Measurements from ENCODE around the gene PEPD.

The PEPD gene

DNA sequence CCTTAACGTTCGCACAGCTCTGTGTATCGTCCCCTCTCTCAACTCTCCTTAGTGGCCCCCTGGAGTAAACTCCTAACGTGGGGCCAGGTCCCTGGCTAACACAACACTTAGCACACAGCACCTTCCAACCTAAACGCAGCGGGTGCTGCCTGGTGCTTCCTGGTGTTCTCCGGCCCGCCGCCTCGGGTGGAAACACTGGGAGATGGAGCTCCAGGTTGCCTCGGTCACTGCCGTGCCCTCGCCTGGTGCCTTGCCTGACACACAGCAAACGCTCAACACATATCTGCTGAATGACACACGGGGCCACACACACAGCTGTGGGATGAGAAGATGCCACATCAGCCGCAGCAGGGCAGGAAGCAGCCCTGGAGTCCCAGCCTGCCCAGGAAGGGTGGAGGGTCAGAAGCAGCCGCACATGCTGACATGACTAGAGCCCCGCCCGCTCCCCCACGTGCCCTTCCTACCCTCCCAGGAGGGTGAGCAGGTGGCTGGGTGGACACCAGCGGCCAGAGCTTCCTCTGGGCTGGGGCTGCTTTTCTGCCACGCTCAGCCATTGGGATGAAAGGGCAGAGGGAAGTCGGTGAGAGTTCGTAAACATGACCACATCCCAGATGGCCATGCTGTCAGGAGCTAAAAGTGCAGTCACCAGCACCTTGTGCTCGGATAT is 6.6 kb downstream of the PEPD start:
- H3K4me3 ChIP-seq (replicated peaks; ENCODE audit: low read depth, low read length) = no peak overlapping the region
- TF ChIP-seq, protein P1, sequence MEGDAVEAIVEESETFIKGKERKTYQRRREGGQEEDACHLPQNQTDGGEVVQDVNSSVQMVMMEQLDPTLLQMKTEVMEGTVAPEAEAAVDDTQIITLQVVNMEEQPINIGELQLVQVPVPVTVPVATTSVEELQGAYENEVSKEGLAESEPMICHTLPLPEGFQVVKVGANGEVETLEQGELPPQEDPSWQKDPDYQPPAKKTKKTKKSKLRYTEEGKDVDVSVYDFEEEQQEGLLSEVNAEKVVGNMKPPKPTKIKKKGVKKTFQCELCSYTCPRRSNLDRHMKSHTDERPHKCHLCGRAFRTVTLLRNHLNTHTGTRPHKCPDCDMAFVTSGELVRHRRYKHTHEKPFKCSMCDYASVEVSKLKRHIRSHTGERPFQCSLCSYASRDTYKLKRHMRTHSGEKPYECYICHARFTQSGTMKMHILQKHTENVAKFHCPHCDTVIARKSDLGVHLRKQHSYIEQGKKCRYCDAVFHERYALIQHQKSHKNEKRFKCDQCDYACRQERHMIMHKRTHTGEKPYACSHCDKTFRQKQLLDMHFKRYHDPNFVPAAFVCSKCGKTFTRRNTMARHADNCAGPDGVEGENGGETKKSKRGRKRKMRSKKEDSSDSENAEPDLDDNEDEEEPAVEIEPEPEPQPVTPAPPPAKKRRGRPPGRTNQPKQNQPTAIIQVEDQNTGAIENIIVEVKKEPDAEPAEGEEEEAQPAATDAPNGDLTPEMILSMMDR (IDR thresholded peaks at IDR 0.05; ENCODE audit: low read length, missing control alignments) = no peak
- no peak for DNase-seq (ENCODE audit: low read depth)

DNA sequence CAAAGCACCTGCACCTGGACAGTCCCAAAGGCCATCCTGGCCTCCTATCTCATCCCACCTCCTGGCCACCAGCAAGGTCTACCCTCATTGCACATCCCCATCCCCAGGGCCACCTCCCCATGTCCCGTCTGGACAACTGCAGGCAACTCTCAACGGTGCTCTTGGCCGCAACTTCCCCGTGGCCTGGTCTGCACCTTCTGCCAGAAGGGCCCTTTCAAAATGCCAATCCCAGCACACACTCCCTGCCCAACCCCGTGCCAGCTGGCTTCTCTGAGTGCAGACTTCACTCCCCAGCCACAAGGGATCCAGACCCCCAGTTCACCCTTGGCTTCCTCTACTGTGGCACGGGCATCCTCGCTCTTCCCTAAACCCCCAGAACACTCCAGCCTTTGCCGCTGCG is 8.2 kb downstream of the PEPD start:
- TF ChIP-seq, protein P1 (IDR thresholded peaks at IDR 0.05; ENCODE audit: low read length, missing control alignments) = no peak
- H3K4me3 ChIP-seq (replicated peaks; ENCODE audit: low read depth, low read length) = no peak overlapping the region
- DNase-seq (ENCODE audit: low read depth) = no peak

DNA sequence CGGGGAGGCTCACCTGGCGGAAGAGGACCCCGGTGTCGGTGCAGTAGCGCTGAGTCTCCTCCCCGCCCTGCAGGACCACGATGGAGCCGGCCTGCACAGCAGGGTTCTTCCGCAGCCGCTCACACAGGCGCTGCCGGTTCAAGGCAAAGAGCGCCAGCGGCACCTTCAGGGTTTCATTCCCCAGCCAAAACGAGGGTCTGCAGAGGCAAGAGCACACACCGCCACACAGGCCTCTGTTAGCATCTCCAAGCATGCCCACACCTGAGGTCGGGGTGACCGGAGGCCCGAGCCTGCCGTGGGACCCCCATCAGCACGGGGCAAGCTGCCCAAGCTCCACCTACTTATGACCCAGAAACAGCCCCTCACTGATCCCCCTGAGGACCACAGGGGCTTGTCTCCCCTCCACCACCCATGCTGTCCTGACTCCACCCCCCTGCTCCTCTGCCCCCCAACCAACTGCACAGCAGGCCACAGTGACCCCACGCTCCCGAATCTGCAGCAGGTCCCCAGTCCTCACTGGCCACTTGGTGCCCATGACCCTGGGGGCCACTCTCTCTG is 8.9 kb downstream of the PEPD start:
- TF ChIP-seq, protein P1 (IDR thresholded peaks at IDR 0.05; ENCODE audit: low read length, missing control alignments) = no peak

DNA sequence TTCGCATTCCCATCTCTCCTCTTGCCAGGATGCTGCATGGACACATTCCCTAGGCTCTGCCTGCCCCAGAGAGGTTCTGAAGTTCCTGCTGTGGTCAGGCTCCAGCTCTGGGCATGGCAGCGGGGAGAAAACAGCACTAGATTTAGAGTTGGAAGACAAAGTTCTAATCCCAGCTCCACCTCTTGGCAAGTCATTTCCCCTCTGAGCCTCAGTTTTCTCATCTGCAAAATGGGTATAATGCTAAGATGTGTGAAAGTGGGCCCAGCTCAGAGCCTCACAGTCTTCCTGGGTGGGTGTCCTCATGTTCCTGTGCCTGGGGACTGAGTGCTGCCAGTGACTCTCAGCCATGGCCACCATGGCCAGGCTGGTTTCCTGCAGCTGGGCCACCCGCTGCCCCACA is 9.6 kb downstream of the PEPD start:
- H3K4me3 ChIP-seq (replicated peaks; ENCODE audit: low read depth, low read length) = no peak overlapping the region
- TF ChIP-seq, protein P1 (IDR thresholded peaks at IDR 0.05; ENCODE audit: low read length, missing control alignments) = no peak
- no peak for DNase-seq (ENCODE audit: low read depth)

More for the DNA sequence above, 8.9 kb downstream of the PEPD start:
- H3K4me3 ChIP-seq (replicated peaks; ENCODE audit: low read depth, low read length) = no peak overlapping the region
- DNase-seq (ENCODE audit: low read depth) = no peak

DNA sequence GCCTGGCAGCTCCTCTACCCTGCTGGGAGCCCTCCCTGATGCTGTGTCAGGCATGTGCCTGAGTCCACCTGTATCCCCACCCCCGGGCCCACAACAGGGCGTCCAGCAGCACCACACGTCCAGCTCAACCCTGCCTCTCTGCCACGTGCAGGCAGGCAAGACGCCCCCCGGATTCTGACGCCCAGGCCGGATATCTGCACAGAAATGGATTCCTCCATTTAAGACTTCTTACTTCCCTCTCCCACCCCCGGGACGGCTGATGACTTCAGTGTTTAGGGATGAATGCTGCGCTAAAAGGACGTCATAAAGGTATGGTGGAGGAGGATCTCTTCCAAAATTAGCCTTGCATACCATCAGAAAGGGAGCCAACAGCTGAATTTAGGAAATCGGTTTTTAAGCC is 10.2 kb downstream of the PEPD start:
- no peak for DNase-seq (ENCODE audit: low read depth)
- H3K4me3 ChIP-seq (replicated peaks; ENCODE audit: low read depth, low read length) = no peak overlapping the region
- TF ChIP-seq, protein P1 (IDR thresholded peaks at IDR 0.05; ENCODE audit: low read length, missing control alignments) = no peak

DNA sequence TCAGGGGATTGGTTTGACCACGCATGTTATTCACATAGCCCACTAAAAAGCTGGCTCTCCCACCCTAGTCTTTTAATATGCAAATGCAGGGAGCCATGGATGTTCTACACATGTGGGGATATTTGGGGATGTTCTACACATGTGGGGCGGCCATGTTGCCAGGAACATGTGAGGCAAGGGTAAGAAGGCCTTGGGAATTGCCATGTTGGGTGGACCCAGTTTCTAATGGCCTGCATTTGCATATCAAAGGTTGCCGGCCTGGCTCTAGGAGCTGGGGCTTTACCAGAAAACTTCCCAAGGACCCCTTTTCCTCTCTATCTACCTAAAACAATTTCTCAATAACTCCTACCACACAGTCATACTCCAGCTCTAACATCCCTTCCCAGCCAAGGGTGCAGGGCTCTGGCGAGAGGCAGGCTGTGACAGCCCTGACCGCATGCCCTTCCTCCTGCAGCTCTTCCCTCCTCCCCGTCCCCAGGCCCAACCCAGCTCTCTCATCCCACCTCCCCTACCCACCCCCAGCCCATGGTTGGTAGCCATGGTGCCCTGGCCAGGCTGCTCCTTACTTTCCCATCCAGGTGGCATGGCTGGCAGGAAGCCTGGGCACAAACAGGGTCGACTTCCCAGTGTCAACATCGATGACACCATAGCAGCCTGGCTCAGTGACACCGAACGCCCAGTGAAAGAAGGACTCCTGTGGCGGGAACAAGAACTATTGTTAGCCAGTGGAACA is 11.0 kb downstream of the PEPD start:
- no peak for DNase-seq (ENCODE audit: low read depth)
- TF ChIP-seq, protein P1 (IDR thresholded peaks at IDR 0.05; ENCODE audit: low read length, missing control alignments) = no peak
- H3K4me3 ChIP-seq (replicated peaks; ENCODE audit: low read depth, low read length) = no peak overlapping the region
